Measurements from ENCODE around the gene SETDB1.
A peak's percentile ranks its signal among the peaks of the same experiment; 100 is the strongest.

The SETDB1 gene

GRCh38 chr1:151005729-151006319 is 79.7 kb downstream of the SETDB1 start:
- no peak for DNase-seq (ENCODE audit: low spot score)

DNA sequence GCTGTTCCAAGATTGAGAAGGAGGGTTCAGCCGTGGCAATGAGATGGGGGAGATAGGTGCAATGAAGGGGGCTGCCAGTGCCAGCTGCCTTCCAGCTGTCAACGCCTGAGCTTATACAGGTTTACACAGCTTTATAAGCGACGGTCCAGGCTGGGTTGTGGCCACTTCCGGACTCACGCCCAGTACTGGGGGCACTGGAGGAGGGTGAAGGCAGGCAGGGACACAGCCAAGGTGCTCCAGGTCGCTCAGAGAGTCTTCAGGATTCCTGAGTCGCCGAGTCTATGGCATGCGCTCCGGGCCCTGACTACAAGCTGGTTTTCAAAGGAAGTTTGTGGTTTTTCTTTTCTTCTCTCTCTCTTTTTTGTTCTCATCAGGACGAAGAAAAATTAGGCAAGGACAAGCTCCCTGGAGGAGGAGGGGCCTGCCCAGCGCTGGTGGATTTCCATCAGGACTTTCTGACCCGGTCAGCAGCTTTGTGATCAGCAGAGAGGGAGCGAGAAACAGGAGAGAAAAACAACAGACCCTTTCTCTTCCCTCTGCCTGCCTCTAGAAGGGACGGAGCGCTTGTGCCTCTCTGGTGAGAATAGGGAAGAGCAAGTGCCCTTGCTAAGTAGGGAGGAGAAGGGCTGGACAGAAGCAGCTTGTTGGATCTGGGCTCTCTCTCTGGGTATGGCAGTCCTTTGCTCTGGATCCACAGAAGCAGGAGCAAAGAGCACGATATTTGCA is 80.3 kb downstream of the SETDB1 start, which contains the start of gene MINDY1:
MINDY1 (minus strand) TSS at position 576 of the 726 bp plus-strand sequence. CDS start 4,285 bp downstream, outside the sequence.
- DNase-seq (ENCODE audit: low spot score), result peak; percentile 86

- DNase-seq (ENCODE audit: low spot score), result no peak
Measured at GRCh38 chr1:151007853-151008243, 81.7 kb downstream of the SETDB1 start.

DNA sequence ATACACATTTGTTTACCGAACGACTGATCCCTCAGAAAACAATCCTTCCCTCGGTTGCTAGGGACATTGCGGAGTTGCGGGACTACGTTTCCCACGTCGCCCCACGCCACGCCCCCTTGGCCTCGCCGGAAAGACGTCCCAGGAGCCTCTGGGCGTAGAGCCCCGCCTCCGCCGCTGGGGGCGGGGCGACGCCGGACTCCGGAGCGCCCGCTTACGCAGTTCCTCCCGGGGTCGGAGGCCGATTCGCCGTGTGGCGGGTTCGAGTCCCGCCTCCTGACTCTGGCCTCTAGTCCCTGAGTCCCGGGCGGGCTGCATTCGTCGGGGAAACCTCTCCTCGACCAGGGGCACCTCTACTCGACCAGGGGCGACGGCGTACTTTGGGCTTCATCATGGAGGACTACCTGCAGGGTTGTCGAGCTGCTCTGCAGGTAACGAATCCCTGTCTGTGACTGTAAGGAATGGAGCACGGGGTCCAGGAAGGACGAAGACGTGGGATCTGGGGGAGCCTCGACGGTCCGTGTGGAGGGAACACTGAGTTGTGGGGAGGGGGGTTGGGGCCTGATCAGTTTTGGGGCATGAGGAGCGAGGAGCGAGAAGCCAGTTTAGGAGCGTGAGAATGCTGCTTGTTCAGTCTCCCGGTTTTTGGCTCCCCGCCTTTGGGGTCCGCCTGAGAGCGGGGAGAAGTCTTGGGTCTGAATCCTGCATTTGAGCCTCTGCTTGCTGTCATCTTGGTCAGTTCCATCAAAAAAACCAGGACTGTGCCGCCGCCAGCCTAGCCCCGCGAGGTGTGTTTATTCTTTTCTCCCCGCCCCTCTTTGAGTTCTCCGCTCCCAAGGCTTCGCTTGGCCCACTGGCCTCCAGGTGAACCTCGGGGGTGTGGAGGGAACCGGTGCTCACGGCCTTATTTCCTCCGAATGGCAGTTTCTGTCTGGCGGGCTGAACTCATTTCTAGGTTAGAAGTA is 82.4 kb downstream of the SETDB1 start, which contains the start of gene PRUNE1:
PRUNE1 (plus strand) TSS at position 206 of the 962 bp plus-strand sequence; CDS start at position 390, 184 bp downstream.
- peak; percentile 99 for DNase-seq (ENCODE audit: low spot score)

DNA sequence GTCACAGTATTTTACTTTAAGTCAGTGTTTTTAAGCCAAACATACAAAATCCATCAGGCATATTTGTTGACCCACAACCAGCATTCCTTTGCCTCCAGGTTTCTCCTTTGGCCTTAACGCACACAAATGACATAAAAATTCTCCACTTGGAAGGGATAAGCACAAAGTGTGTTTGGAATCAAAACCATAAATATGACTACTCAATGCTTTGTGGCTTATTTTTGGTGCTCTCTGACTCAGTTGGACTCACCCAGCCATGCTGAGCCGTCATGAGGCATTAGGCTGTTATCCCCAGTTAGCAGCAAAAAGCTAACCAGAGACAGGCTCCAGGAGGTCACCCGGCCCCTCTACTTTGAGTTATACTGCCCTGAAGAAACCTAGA is 83.0 kb downstream of the SETDB1 start:
- DNase-seq (ENCODE audit: low spot score), result peak; percentile 38

- no peak for DNase-seq (ENCODE audit: low spot score)
Measured at GRCh38 chr1:151009674-151010345, 83.6 kb downstream of the SETDB1 start.

DNA sequence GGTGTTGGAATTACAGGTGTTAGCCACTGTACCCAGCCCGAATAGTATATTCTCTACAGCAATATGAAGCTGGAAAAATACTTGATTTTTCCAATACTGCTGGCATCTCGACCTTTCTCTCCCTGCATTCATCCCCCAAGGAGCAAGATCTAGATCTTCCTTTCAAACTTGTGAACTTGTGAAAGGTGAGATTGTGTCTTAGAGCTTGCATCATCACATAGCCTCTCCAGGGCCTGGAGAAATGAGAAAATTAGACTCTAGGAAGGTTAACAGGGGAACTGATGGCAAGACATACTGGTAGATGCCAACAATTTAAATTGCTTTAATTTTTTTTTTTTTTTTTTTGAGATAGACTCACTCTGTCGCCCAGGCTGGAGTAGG is 84.2 kb downstream of the SETDB1 start:
- no peak for DNase-seq (ENCODE audit: low spot score)

DNA sequence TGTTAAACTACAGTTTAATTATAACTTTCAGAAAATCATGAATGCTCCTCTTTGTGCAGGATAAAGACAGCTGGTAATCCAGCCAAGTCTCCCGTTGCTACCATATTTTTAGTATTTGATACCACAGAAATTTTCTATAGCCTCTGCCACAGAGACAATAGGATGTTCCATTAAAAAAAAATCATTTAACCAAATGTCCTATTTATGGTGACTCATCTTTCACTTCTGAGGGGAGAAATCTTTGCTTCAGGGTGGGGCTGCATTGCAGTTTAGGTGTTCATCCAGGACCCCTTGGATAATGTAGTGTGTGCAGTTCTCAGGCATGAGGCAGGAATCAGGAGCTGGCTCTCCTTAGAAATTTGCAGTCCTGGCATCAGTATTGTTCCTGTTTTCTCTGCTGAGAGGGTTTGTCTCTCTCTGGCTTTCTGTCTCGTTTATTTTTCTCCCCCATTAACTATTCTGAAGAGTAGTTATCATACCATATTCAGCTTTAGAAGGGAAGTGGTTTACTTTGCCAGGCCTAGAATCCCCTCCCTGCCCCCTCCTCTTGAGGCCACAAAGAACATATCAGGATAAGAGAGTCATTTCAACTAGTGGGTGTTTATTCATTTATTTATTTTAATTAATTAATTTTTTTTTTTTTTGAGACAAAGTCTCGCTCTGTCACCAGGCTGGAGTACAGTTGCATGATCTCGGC is 85.1 kb downstream of the SETDB1 start:
- no peak for DNase-seq (ENCODE audit: low spot score)

DNA sequence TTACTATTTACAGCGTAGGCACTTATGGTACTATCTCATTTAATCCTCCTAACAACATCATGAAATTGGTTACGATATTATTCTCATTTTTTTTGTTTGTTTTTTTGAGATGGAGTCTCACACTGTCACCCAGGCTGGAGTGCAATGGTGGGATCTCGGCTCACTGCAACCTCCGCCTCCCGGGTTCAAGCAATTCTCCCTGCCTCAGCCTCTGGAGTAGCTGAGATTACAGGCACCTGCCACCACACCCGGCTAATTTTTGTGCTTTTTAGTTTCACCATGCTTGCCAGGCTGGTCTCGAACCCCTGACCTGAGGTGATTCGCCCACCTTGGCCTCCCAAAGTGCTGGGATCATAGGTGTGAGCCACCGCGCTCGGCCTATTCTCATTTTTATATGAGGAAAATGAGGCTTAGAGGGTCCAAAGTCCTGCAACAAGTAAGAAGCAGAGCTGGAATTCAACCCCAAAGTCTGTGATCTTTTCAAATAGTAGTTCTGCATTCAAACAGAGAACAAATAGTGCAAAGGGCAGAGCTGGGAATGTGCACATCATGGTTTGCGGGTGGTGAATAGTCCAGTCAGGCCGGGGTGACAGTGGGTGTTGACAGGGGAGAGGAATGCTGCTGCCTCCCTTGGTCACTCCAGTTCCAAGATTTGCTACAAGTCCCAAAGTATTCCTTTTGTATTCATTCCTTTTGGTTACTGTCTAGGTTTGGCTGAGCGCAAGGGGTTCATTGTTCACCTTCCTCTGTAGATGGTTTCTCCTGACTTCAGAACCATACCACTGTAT is 86.7 kb downstream of the SETDB1 start:
- no peak for DNase-seq (ENCODE audit: low spot score)

DNA sequence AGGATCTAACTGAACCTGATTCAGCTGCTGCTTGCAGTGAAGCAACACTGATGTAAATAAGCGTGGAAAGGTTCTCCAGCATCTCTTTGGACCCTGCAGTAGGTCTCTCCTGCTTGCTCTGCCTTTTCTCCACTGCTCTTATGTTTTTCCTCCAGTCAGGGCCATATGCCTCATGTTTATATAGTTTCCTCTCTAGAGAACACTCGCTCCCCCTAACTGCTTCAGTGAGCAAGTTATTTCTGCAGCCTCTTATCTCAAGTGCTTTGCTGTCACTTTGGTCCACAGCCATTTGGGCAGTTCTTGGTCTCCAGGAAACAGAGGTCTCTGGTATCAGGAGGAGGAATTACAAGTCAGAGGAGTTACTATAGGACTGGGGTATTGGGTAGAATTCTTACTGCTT is 87.4 kb downstream of the SETDB1 start:
- no peak for DNase-seq (ENCODE audit: low spot score)

Data from AG20443 (cell line).